GM04503 (cell line): ENCODE data around the gene TAF8.

ENCODE experiments used
- DNase-seq: peaks from one replicate; pipeline ENCODE4 v3.0.0-alpha.2; 2012; ENCODE audit warnings: low read depth

TAF8 gene

GRCh38 chr6:42059743-42060142 is 9.4 kb downstream of the TAF8 start:
- DNase-seq, result no peak

GRCh38 chr6:42066156-42066675 is 15.9 kb downstream of the TAF8 start:
- DNase-seq, result no peak

- no peak for DNase-seq
These were observed 17.8 kb downstream of the TAF8 start for GRCh38 chr6:42068173-42068572.

GRCh38 chr6:42068872-42069522 is 18.7 kb downstream of the TAF8 start:
- no peak for DNase-seq

- DNase-seq, result no peak
These were observed 21.7 kb downstream of the TAF8 start for GRCh38 chr6:42071881-42072583.

GRCh38 chr6:42073287-42073686 is 23.0 kb downstream of the TAF8 start:
- DNase-seq, result no peak

GRCh38 chr6:42075159-42075838 is 25.0 kb downstream of the TAF8 start:
- no peak for DNase-seq

- DNase-seq, result no peak
These were observed 28.1 kb downstream of the TAF8 start for GRCh38 chr6:42078386-42078785.

- DNase-seq, result no peak
These were observed 29.7 kb downstream of the TAF8 start for GRCh38 chr6:42079941-42080464.

- no peak for DNase-seq
These were observed 33.2 kb downstream of the TAF8 start for GRCh38 chr6:42083530-42083929.

GRCh38 chr6:42084889-42085288 is 34.6 kb downstream of the TAF8 start:
- no peak for DNase-seq

GRCh38 chr6:42086046-42087035 is 36.0 kb downstream of the TAF8 start:
- no peak for DNase-seq

- no peak for DNase-seq
These were observed 37.8 kb downstream of the TAF8 start for GRCh38 chr6:42088101-42088591.

GRCh38 chr6:42090819-42091717 is 40.7 kb downstream of the TAF8 start:
- no peak for DNase-seq

- DNase-seq, result no peak
These were observed 41.3 kb downstream of the TAF8 start for GRCh38 chr6:42091718-42092023.

- DNase-seq, result no peak
These were observed 43.4 kb downstream of the TAF8 start for GRCh38 chr6:42093582-42094329.

- DNase-seq, result no peak
These were observed 44.8 kb downstream of the TAF8 start for GRCh38 chr6:42095094-42095493.

- no peak for DNase-seq
These were observed 45.6 kb downstream of the TAF8 start for GRCh38 chr6:42095776-42096541.
